Measurements from ENCODE around the gene IVL. TPM values are rescaled to one million over a fixed set of nuclear protein-coding genes. Genes with fewer than 3 reads are reported as not detected.

Gene IVL, protein sequence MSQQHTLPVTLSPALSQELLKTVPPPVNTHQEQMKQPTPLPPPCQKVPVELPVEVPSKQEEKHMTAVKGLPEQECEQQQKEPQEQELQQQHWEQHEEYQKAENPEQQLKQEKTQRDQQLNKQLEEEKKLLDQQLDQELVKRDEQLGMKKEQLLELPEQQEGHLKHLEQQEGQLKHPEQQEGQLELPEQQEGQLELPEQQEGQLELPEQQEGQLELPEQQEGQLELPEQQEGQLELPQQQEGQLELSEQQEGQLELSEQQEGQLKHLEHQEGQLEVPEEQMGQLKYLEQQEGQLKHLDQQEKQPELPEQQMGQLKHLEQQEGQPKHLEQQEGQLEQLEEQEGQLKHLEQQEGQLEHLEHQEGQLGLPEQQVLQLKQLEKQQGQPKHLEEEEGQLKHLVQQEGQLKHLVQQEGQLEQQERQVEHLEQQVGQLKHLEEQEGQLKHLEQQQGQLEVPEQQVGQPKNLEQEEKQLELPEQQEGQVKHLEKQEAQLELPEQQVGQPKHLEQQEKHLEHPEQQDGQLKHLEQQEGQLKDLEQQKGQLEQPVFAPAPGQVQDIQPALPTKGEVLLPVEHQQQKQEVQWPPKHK
- not detected for polyA plus RNA-seq (2013, experiment 1 of 2)
- polyA plus RNA-seq (2013, experiment 2 of 2), result not detected

DNA sequence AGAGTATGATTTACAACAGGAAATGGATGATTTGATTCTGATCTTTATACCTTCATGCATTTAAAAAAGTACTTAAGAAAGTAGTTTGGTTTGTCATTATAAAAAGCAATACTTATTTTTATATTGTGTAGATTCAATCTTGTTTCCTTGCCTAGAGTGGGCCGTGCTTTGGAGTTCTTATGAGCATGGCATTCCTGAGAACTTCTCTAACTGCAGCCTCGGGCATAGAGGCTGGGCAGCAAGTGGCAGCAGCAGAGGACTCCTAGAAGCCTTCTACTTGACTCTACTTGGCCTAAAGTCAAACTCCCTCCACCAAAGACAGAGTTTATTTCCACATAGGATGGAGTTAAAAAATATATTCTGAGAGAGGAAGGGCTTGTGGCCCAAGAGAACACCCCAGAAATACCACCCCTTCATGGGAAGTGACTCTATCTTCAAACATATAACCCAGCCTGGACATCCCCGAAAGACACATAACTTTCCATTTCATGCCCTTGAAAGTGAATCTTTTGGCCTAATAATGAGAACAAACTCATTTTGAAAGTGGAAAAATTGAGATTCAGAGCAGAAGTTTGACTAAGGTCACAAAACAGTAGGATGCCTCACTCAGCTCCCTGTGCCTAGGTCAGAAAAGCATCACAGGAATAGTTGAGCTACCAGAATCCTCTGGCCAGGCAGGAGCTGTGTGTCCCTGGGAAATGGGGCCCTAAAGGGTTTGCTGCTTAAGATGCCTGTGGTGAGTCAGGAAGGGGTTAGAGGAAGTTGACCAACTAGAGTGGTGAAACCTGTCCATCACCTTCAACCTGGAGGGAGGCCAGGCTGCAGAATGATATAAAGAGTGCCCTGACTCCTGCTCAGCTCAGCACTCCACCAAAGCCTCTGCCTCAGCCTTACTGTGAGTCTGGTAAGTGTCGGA, at the start of gene IVL:
IVL (plus strand) TSS at position 861 of the 916 bp plus-strand sequence. CDS start 1,252 bp downstream, outside the sequence.
- no peak within 1 kb of the TSS for H3K14ac ChIP-seq (ENCODE audit: low read length)
- no CpG with 5 or more reads among the region's 4 CpGs for WGBS, 2 donors (ENCODE audit: extremely low coverage in 2 of 2, insufficient read length in 2 of 2, insufficient replicate concordance in 1 of 2)

DNA sequence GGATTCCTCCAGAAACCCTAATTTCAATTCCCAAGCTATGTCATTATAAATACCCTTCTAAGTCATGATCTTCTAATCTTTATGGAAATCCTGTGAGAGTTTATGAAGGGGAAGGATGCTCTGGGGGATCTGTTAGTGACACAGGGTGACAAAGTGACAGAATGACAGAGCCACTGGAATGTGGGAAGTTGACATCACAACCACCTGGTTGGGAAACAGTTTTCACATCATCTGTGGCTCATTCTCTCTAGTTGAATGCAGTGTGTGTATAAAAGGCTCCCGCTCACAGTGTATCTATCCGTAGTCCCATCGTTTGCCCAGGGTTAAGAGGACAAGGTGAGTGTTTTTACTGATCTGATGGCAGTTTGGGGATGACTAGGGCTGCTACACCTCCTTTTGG, 48.6 kb upstream of the IVL start, which contains the start of gene LCE7A:
LCE7A (plus strand) TSS at position 301 of the 400 bp plus-strand sequence. CDS start 702 bp downstream, outside the sequence.
- H3K36me3 ChIP-seq (replicated peaks in 1 of 2; ENCODE audit: control insufficient read depth in 2 of 2, insufficient read depth in 2 of 2, low read length in 2 of 2), result no peaks in the 10 kb centered on the region
- no peak within 1 kb of the TSS for H4K91ac ChIP-seq (ENCODE audit: low read depth, low read length, poor library complexity)
- H3K9me3 ChIP-seq (replicated peaks in 1 of 2; ENCODE audit: control insufficient read depth in 2 of 2, insufficient read depth in 1 of 2, low read depth in 1 of 2, low read length in 2 of 2), result peaks cover 0 to 11% of the 10 kb centered on the region in 2 donors
- no peak within 1 kb of the TSS for H2AFZ ChIP-seq (ENCODE audit: low read length)
- H2BK12ac ChIP-seq (ENCODE audit: low read length), result no peak within 1 kb of the TSS
- no peak within 1 kb of the TSS for H2BK15ac ChIP-seq (ENCODE audit: low read length)
- no peak within 1 kb of the TSS for H3K14ac ChIP-seq (ENCODE audit: low read length)
- H2AK5ac ChIP-seq (ENCODE audit: low read depth, low read length), result no peak within 1 kb of the TSS
- H3K23ac ChIP-seq (ENCODE audit: low read depth, low read length, poor library complexity), result no peak within 1 kb of the TSS
- H3K4ac ChIP-seq (ENCODE audit: low read length), result no peak within 1 kb of the TSS
- no peaks in the 10 kb centered on the region for H3K79me1 ChIP-seq (ENCODE audit: low read depth, low read length)
- no peak within 1 kb of the TSS for H2BK120ac ChIP-seq (ENCODE audit: low read depth, low read length)
- no peaks in the 10 kb centered on the region for H3K27me3 ChIP-seq (ENCODE audit: control insufficient read depth in 3 of 3, insufficient read depth in 3 of 3, low read depth in 1 of 3, low read length in 3 of 3)
- no peak within 1 kb of the TSS for H3K4me3 ChIP-seq (ENCODE audit: low read length in 2 of 2)
- no peak within 1 kb of the TSS for H3K27ac ChIP-seq (replicated peaks; ENCODE audit: low read length)
- no CpG with 5 or more reads among the region's 3 CpGs for WGBS, 2 donors (ENCODE audit: extremely low coverage in 2 of 2, insufficient read length in 2 of 2, insufficient replicate concordance in 1 of 2)
- no peak within 1 kb of the TSS for H3K4me2 ChIP-seq (ENCODE audit: insufficient read depth, low read length, poor library complexity, severe bottlenecking)
- DNase-seq (ENCODE audit: low spot score), result no peak
- H2BK5ac ChIP-seq (ENCODE audit: low read length), result no peak within 1 kb of the TSS
- no peak within 1 kb of the TSS for H3K9ac ChIP-seq (ENCODE audit: low read depth, low read length, poor library complexity)
- no peak within 1 kb of the TSS for H4K8ac ChIP-seq (ENCODE audit: low read depth, low read length)
- no peaks in the 10 kb centered on the region for H3K4me1 ChIP-seq (ENCODE audit: control insufficient read depth in 2 of 2, insufficient read depth in 1 of 2, low read depth in 1 of 2, low read length in 2 of 2)
- H3K18ac ChIP-seq (ENCODE audit: low read length), result no peak within 1 kb of the TSS

More for the DNA sequence above, at the start of gene IVL:
- Histone ChIP-seq H3K27me3 (ENCODE audit: control insufficient read depth in 3 of 3, insufficient read depth in 3 of 3, low read depth in 1 of 3, low read length in 3 of 3) (peaks cover 0 to 3% (median 2%) of the 10 kb centered on the region in 3 experiments), H3K27ac (replicated peaks; ENCODE audit: low read length) (no peak within 1 kb of the TSS), H2BK5ac (ENCODE audit: low read length) (no peak within 1 kb of the TSS), H2BK12ac (ENCODE audit: low read length) (no peak within 1 kb of the TSS), H2BK120ac (ENCODE audit: low read depth, low read length) (no peak within 1 kb of the TSS), H3K36me3 (replicated peaks in 1 of 2; ENCODE audit: control insufficient read depth in 2 of 2, insufficient read depth in 2 of 2, low read length in 2 of 2) (no peaks in the 10 kb centered on the region), H3K23ac (ENCODE audit: low read depth, low read length, poor library complexity) (no peak within 1 kb of the TSS), H2AK5ac (ENCODE audit: low read depth, low read length) (no peak within 1 kb of the TSS), H3K9ac (ENCODE audit: low read depth, low read length, poor library complexity) (no peak within 1 kb of the TSS), H3K4me3 (ENCODE audit: low read length in 2 of 2) (no peak within 1 kb of the TSS), H4K8ac (ENCODE audit: low read depth, low read length) (peak within 1 kb of the TSS; percentile 68), H3K4me1 (ENCODE audit: control insufficient read depth in 2 of 2, insufficient read depth in 1 of 2, low read depth in 1 of 2, low read length in 2 of 2) (no peaks in the 10 kb centered on the region), H4K91ac (ENCODE audit: low read depth, low read length, poor library complexity) (no peak within 1 kb of the TSS), H3K9me3 (replicated peaks in 1 of 2; ENCODE audit: control insufficient read depth in 2 of 2, insufficient read depth in 1 of 2, low read depth in 1 of 2, low read length in 2 of 2) (peaks cover 0 to 5% of the 10 kb centered on the region in 2 donors), H3K4ac (ENCODE audit: low read length) (no peak within 1 kb of the TSS), H3K79me1 (ENCODE audit: low read depth, low read length) (no peaks in the 10 kb centered on the region), H2BK15ac (ENCODE audit: low read length) (no peak within 1 kb of the TSS), H3K18ac (ENCODE audit: low read length) (no peak within 1 kb of the TSS), H2AFZ (ENCODE audit: low read length) (no peak within 1 kb of the TSS), H3K4me2 (ENCODE audit: insufficient read depth, low read length, poor library complexity, severe bottlenecking) (no peak within 1 kb of the TSS)
- no peak for DNase-seq (ENCODE audit: low spot score)

DNA sequence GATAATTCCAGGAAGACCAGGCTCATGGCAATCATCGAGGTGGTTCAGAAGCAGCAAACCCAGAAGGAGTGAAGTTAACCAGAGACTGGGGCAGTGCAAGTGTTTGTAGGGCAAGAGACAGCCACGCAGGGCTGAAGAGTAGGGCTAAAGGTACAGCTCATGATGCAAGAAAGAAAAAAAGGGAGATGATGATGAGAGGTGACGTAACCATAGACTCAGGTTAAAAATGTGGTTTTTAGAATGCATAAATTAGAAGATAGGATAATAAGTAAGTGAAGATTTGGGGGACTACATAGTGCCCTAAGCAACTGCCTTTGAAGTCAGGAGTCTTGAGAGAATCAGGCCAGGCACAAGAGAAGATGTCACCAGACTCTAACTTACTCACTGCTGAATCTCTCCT, 48.2 kb upstream of the IVL start:
- Histone ChIP-seq H4K8ac (ENCODE audit: low read depth, low read length) (no peak overlapping the region), H3K14ac (ENCODE audit: low read length) (no peak overlapping the region), H3K4me3 (ENCODE audit: low read length in 2 of 2) (no peak overlapping the region), H3K4me2 (ENCODE audit: insufficient read depth, low read length, poor library complexity, severe bottlenecking) (no peak overlapping the region), H3K36me3 (replicated peaks in 1 of 2; ENCODE audit: control insufficient read depth in 2 of 2, insufficient read depth in 2 of 2, low read length in 2 of 2) (no peaks in the 10 kb centered on the region), H3K23ac (ENCODE audit: low read depth, low read length, poor library complexity) (no peak overlapping the region), H2BK12ac (ENCODE audit: low read length) (no peak overlapping the region), H2BK5ac (ENCODE audit: low read length) (no peak overlapping the region), H3K27ac (replicated peaks; ENCODE audit: low read length) (no peak overlapping the region), H3K9me3 (replicated peaks in 1 of 2; ENCODE audit: control insufficient read depth in 2 of 2, insufficient read depth in 1 of 2, low read depth in 1 of 2, low read length in 2 of 2) (peaks cover 0 to 11% of the 10 kb centered on the region in 2 donors), H3K4me1 (ENCODE audit: control insufficient read depth in 2 of 2, insufficient read depth in 1 of 2, low read depth in 1 of 2, low read length in 2 of 2) (no peaks in the 10 kb centered on the region), H4K91ac (ENCODE audit: low read depth, low read length, poor library complexity) (no peak overlapping the region), H2BK15ac (ENCODE audit: low read length) (no peak overlapping the region), H3K79me1 (ENCODE audit: low read depth, low read length) (no peaks in the 10 kb centered on the region), H3K9ac (ENCODE audit: low read depth, low read length, poor library complexity) (no peak overlapping the region), H2AK5ac (ENCODE audit: low read depth, low read length) (no peak overlapping the region), H3K27me3 (ENCODE audit: control insufficient read depth in 3 of 3, insufficient read depth in 3 of 3, low read depth in 1 of 3, low read length in 3 of 3) (no peaks in the 10 kb centered on the region), H3K18ac (ENCODE audit: low read length) (no peak overlapping the region), H3K4ac (ENCODE audit: low read length) (no peak overlapping the region), H2BK120ac (ENCODE audit: low read depth, low read length) (no peak overlapping the region), H2AFZ (ENCODE audit: low read length) (no peak overlapping the region)
- no CpG with 5 or more reads among the region's 3 CpGs for WGBS, 2 donors (ENCODE audit: extremely low coverage in 2 of 2, insufficient read length in 2 of 2, insufficient replicate concordance in 1 of 2)
- no peak for DNase-seq (ENCODE audit: low spot score)

Measured in neuronal stem cell (in vitro differentiated cells).